Liver (tissue), 3 donors: ENCODE results near the gene MTMR10.

Source experiments
- CTCF ChIP-seq: fragments of 150-350 bp; IDR thresholded peaks from 2 replicates; pipeline ENCODE4 v1.5.1; 2017; ENCODE audit warnings: improper control_type of control experiment, low read depth, low read length; ENCODE audit not compliant: missing input control
- FOXA1 ChIP-seq: IDR thresholded peaks from 2 replicates; pipeline ENCODE4 v1.6.1; 2016; ENCODE audit warnings: antibody characterized with exemption
- MAX ChIP-seq: IDR thresholded peaks from 2 replicates; pipeline ENCODE4 v1.6.1; 2016; ENCODE audit warnings: antibody characterized with exemption
- RAD21 ChIP-seq, 2 donors: IDR thresholded peaks; 2 replicates each; pipeline ENCODE4 v1.6.1; 2016; ENCODE audit warnings: antibody characterized with exemption in 2 of 2, mild to moderate bottlenecking in 2 of 2
- REST ChIP-seq: IDR thresholded peaks from 2 replicates; pipeline ENCODE4 v1.6.1; 2016; ENCODE audit warnings: antibody characterized with exemption, mild to moderate bottlenecking
- SP1 ChIP-seq: IDR thresholded peaks from 2 replicates; pipeline ENCODE4 v1.6.1; 2018; ENCODE audit warnings: antibody characterized with exemption, mild to moderate bottlenecking
- TAF1 ChIP-seq: conservative IDR thresholded peaks from 2 replicates; pipeline ENCODE4 v1.6.1; 2016; ENCODE audit warnings: antibody characterized with exemption, mild to moderate bottlenecking
- donor health status: healthy.
- donor health status: healthy.

GRCh38 chr15:30962079-30962478, 29.3 kb downstream of the MTMR10 start:
- TF ChIP-seq CTCF (no peak), TAF1 (no peak), MAX (no peak), FOXA1 (no peak), RAD21 (IDR thresholded peaks at IDR 0.05) (no peak), SP1 (no peak), REST (no peak)
